ENCODE data around the gene RNF150.

Gene RNF150

DNA sequence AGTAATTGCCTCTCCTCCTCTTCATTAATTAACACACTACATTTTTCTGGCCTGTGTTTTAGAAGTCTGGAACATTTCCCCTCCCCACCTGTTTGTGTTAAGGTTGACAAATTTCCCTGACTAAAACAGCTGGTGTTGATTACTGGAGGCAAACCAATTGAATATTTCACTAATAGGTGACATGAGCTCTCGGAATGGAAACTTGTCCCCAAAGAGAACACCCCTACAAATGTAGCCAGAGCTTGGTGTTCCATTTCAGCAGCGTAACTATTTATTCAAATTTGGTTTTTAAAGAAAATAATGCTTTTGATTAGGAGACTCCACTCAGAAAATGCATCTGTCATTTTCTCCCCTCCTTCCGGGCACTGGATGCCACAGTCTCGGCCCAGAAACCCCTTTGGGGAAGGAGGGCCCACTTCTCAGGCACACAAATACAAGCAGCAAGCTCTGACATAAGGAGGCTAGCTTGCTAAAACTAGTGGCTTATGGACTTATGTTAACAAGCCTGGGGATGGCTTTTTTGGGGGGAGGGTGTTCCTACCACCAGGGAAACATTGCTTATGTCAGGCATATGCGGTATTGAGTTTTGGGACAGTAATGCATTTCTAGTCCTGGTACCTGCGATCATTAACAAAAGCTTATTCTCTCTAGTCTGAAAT is 2.2 kb downstream of the RNF150 start:
- no peak for DNase-seq

DNA sequence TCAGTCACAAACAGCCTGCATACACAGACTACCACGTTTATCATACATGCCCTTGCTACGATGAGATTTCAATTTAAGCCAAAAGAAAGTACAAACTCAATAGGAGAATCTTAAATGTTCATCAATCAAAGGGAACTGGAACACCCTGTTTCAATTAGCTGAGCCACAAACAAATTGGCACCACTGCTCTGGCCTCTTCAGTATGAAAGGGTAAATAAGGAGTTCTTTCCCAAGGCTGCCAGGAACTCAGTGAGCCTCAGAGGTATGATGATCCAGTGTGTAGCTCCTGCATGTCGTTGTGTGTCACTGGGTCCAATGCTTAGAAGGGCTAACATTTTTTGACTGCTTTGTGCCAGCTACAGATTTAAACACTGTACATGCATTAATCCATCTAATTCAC is 5.4 kb downstream of the RNF150 start:
- DNase-seq = no peak

DNA sequence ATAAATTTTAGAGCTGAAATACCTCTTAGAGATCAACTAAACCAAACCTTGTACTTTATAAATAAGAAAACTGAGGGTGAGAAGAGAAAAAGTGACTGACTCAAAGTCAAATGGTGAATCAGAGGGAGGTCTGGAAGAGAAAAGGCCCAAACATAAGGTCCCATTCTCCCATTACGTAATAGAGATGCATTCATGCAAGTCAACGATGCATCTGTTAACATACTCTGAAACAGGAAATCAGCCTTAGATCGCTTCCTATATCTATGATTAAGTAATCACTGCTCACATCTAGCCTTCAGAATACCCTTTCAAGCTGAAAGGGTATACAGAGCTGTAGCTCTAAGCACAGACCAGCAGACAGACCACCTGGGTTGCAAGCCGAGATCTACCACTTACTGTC is 6.5 kb downstream of the RNF150 start:
- no peak for DNase-seq

DNA sequence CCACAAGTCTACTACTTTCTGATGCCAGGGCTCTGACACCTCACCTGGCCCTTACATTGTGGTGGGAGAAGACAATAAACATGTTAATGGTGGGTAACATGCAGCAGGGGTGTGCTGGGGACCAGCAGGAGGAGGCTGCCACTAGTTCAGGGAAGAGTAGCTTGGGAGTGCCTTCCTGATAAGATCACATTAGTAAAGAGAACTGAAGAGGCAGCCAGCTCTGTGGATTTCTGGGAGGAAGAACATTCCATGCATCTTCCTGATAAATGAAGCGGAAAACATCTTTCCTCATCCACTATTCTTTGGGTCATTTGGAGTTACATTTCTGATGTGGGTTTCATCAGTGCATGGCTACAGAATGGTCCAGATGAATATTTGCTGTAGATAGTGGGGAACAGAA is 9.0 kb downstream of the RNF150 start:
- DNase-seq = no peak

DNA sequence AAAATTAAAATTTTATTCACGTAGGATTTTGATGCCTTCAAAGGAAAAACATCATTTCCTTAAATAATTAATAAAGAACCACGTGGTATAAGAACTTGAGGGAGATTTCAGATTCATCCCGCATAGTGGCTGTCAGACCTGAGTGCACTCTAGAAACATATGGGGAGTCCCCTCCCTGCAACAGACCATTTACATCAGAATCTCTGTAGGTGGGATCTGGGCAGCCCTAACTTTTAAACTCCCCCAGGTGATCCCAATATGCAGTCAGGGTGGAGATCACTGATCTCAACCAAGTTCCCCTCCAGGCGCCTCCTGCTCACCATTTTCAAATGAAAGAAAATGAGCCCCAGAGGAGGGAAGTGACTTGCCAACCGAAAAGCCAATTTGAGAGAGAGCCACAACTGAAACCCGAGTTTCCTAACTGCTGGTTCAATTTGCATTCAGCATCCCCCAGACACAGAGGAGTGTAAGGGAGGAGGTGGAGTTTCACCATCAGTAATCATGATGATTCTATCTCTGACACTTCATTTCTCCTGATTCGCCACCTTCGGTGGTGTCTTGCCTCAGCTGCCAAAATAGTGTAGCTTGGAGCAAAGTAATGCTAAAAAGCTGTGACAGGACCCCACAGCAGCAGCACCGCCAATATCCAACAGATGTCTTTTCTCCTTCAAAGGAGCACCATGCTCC is 11.4 kb downstream of the RNF150 start:
- DNase-seq = no peak

DNA sequence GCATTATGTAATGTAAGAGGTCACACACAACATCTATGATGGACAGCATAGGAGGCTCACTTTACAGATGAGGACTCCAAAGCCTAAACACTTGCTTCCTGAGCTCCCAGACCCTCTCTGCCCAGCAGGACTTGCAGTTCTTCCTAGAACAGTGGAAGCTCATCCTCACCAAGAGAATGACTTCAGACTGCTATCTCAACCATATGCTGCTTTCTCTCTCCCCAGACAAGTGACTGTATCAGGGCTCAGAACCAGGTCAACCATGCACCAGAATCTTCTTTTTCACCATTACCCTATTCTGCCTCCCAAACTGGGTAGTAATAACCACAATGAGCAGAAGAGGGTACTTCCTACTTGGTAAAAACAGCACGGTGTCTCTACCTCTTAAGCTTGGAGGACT is 12.2 kb downstream of the RNF150 start:
- DNase-seq = no peak

DNA sequence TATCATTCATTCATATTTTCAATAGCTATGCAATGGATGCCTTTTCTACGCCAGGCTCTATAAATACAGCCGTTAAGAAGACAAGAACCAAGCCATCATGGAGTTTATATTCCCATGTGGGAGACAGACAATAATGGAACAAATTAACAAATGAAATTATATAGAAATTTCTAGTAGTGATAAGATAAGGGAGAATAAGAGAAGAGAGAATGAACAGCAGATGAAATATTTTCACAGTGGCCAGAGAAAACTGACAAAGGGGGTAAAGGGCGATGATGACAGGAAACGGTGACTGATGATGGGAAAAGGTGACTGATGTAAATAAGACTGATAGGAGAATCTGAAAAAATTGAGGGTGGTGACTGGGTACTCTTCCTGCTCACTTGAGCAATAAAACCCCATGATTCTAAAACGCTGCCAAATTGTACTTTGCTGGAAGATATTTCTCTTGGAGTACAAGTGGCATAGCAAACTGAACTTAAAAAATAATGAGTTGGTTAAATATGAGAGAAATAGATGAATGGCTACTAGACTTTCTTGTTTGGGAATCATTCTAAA is 13.2 kb downstream of the RNF150 start:
- no peak for DNase-seq

DNA sequence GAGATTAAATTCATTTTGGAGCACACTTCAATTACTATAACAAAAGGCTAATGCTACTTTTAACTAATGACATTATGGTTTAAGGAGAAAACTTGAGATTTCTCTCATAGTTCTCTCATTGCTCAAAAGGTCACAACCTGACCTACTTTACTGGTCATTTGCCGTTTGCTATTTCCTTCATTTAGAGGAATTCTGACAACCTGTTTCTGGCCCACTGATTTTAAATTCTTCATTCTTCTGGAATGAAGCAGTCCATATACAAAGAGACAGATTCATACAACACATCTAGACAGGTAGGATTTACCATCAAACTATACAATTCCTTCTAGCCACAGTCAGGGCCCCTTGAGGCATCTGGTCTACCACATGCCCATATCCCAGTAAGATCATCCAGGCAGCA is 14.2 kb downstream of the RNF150 start:
- DNase-seq = no peak

DNA sequence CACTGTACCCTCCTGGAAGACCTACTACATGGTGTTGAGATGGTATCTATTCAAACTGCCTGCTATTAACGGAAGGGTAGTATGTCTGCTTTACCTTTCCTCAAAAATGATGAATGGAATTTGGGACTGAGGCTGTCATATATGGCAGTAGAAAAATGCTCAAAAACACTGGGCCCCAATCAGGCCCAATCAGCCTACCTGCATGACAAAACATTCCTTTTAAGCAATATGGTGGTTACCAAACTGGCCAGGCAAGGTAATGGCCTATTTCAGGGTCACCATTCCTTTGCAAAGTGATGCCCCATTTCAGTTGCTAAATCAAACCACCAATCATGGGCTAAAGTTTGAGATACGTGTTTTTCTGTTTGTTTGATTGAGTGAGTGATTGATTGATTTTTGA is 14.9 kb downstream of the RNF150 start:
- no peak for DNase-seq

DNA sequence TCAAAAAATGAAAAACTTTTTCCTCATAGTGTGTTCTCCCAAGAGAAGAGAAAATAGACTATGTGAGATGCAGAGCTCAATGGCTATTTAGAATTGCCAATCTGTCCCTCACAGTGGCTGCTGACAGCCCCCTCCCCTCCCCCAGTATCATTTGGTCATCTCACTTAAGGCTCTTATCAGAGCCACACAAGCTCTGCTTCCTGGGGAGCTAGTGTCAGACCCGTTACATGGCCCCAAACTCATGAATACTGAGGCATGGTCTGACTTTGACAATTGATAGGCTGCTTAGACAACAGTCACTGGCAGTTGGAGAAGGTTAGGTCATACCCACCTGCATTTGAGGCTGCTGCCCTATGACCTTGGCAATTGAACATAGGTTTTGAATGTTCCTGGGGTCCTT is 15.3 kb downstream of the RNF150 start:
- no peak for DNase-seq

DNA sequence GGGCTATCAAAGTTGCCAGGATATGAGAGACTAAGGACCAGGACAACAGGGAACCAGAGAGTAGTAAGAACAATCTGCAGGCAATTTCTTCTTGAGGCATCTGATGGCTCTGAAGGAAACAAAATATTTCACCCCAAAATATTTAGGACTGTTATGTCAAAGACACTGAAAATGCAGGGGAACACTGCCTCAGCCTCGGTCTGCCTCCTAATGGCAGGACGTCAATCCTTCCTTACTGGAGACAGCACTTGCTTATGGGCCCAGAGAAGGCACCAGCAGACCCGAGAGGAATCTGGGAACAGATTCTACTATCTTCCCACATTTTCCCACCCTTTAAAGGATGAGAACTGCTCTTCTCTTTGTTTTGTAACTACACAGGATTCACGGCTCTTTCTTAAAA is 23.3 kb downstream of the RNF150 start:
- no peak for DNase-seq

DNA sequence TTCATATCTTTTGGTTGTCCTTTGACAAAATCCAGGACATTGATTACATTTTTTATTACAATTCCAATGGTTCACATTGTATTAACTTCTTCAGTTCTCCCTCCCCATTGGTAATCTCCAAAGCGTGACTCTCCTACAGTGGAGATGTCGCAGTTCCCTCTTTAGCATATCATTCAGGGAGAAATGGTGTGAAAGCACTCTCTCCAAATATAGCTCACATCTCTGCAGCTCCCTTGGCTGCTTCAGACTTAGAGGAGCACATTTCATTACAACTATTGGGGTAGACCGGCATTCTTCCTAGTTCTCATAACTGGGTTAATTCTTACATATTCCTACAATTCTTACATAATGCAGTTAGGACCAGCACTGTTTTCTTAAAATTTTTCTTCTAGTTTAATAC is 25.3 kb downstream of the RNF150 start:
- DNase-seq = no peak

DNA sequence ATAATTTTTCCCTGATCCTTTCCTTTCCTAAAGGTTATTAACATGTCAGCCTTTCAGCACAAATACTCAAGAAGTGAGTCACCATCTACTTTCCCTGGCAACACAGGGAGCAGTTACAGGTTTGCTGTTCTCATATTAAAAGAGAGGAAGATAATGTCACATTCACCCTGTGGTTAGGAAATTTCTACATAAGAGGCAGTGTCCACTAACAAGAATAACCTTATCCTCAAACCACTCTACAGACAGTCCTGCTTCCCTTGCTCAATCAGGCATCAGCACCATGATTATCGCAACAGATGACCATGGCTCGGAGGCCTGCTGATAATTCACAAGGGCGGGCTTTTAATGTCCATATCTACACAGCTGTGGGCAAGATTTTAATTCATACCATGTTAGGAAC is 30.9 kb downstream of the RNF150 start:
- DNase-seq = no peak

DNA sequence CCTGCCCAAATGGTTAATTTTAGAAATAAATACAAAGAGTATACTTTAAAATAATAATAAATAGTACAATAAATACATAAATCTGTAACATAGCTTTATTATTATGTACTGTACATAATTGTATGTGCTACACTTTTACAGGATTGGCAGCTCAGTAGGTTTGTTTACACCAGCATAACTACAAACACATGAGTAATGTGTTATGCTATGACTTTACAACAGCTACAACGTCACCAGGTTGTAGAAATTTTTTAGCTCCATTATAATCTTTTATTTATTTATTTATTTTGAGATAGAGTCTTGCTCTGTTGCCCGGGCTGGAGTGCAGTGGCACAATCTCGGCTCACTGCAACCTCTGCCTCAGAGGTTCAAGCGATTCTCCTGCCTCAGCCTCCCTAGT is 31.8 kb downstream of the RNF150 start:
- no peak for DNase-seq

DNA sequence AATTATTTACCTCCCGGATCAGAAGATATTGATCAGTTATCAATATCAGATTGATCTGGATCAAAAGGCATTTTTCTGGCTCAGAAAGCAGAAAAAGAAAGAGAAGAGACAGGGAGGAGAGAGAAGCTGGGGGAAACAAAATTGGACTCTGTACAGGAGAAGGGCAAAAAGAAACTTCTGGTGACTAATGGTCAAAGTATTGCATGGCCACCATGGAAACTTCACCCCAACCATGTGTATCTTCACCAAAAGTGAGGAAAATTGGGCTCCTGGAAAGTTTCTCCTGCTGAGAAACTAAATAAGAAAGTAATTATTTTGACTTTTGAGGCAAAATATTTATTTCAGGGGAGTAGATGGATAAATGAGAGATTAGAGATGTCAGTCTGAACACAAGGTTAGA is 33.9 kb downstream of the RNF150 start:
- no peak for DNase-seq

DNA sequence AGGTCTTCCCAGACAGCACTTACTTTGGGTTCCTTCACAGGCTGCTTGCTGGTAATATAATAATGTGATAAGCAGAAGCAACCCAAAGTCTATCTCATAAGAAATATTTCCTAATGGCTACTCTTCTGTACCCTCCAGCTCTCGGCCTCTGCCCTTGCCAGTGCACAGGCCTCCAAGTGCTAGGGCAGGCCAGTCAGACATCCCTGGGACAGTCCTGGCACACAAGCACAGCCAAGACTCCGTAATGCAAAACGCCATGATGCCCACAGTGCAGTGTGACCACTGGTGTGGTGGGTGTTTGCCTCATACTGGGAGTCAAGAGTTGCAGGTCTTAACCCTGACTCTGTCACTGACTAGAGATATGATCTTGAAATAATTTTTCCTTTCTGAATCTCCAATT is 35.1 kb downstream of the RNF150 start:
- no peak for DNase-seq

DNA sequence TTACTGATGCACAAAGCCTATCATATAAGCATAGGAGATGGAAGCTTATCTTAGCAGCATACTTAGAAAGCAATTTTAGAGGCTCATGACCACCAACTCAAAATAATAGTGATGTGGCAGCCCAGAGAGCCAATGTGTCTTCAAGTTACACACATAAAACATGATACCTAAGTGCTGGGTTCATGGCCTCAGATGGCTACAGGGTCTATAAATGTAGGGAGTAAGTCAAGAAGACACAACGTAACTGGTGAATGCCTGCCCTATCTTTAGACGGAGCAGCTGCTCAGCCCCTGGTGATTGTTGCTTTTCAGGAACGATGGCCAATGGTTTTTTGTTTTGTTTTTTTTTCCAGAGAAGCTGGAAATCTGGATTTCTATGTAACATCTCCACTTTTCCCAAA is 42.8 kb downstream of the RNF150 start:
- no peak for DNase-seq

DNA sequence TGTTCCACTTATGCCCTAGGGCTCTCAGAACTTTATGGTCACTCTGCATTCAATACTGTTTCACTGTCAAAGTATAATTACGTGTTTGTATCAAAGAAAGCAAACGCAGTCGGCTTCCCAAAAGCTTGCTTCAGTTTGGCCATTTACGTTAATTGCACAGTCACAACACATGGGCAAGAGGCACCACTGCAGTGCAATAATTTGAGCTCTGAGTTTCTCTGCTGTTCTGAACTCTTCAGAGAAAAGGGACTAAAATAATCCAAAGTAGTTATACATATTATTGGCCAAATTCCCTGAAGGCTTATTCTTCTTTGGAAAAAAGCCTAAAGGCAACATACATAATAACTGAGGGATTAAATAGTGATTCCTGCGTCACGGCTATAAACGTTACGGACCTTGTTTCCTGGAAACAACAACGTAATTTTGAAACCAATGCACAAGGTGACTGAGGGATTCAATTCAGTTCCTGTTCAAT is 51.3 kb downstream of the RNF150 start:
- DNase-seq = no peak

DNA sequence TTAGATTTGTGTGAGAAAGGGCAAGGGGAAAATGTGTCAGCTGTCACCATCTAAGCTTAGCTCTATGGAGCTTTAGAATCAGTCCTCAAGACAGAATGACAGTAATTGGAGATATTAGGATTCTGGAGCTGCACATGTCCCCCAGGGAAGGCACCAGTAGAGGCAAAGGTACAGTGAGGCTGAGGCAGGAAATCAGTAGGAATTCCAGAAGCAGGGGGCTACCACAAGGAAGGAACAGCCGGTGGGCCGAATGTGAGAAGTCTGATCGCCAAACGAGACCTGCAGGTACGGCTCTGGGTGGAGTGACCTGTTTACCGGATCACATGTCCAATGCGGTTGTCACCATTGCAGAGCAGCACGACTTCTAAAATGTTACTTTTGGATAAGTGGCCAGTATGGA is 52.6 kb downstream of the RNF150 start:
- no peak for DNase-seq

DNA sequence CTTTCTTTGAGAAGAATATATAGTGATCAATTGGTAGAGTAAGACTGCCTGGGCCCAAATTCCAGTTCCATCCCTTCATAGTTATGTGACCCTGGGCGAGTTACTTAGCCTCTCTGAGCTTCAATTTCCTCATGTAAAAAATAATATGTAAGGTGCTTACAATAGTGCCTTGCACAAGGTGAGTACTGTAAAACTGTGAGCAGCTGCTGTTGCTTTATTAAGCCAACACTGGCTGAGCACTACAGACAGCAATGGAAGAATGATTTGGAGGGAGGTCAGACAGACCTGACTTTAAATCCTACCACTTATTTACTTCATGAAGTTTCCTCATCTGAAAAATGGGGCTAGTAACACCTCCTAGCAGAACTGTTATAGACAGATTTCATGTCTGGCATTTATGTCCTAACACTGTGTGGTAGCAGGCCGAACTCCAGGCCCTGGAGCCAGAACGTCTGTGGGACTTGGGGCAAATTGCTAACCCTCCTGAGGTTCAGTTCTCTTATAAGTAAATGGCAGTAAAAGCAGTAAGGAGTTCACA is 53.8 kb downstream of the RNF150 start:
- DNase-seq = no peak

DNA sequence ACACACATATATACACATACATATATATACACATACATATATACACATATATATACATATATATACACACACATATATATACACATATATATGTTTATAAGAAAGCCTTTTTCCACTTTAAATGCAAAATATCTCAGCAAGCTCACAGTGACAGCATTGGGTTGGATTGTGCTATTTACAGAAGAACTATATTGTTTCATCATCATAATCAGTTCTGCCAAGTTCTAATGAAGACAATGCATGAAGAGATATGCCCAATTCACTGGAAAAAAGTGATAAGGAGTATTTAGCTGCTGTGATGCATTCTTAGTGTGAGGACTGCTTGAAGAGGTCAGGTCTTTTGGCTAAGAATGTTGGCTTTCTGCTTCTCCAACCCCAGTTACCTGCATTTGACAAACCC is 54.4 kb downstream of the RNF150 start:
- DNase-seq = no peak

DNA sequence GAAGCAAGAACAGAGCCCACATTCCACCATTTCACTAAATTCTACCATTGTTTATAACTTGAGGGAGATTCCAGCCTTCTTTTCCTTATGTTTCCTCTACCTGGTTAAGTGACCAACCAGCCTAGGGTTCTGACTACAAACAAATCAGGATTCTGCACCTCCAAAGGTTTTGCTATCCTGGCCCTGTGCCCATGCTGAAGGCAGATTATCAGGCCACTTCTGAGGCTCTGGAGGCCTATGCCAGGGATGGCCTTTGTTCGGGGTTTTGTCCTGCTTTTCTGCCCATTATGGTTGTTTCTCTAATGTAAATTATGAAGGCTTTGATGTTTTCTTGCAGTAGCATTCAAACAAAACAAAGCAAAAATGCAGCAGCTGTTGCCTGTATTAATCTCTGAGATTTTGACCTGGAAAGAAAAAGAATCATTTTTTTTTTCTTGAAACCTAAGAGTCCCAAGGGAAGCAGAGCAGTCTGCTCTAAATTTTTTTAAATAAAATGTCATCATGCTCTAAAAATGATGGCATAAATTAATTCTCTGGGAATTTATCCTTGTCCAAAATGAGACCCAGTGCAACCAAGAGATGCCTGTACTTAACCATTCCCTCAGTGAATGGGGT is 55.6 kb downstream of the RNF150 start:
- no peak for DNase-seq

DNA sequence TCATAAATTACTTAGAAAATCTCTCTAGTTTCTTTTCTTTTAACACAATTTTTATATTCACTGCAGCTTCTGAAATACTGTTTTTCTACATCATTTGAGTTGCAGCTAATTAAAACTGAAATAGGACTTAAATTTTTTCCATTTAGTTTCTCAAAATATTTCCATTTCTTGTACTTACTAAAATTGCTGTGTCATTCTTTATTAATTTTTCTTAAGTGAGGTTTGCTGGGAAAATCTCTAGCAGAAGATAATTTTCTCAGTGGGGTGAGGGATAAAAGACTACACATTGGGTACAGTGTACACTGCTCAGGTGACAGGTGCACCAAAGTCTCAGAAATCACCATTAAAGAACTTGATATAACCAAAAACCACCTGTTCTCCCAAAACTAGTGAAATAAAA is 57.7 kb downstream of the RNF150 start:
- DNase-seq = no peak
